ENCODE data around the gene ARHGAP19.

- TF ChIP-seq CTCF (IDR thresholded peaks at IDR 0.05; ENCODE audit: insufficient read depth, low read length, poor library complexity, severe bottlenecking) (peak; percentile 48), EZH2phosphoT487 (conservative IDR thresholded peaks at IDR 0.05; ENCODE audit: low read length) (no peak)
Observed at GRCh38 chr10:97234400-97234799, 58.0 kb downstream of the ARHGAP19 start.
